H1 (cell line): ENCODE results near the gene GNG7. TPM values are rescaled to one million over a fixed set of nuclear protein-coding genes. Genes with fewer than 3 reads are reported as not detected.

ENCODE experiments used
- CTCF ChIA-PET: fragments of 300-600 bp; sonication (Branson Sonifier 250); formaldehyde crosslinking; loops from one replicate; lab custom pipeline; 2021; ENCODE audit not compliant: partially characterized antibody; lab: Charles Lee
- POLR2A ChIA-PET: fragments of 300-600 bp; sonication (Branson Sonifier 250); formaldehyde crosslinking; loops from one replicate; lab custom pipeline; 2021; ENCODE audit warnings: inconsistent platforms; ENCODE audit not compliant: partially characterized antibody; lab: Charles Lee
- DNase-seq, 2 experiments: peaks; one replicate each; pipeline versions ENCODE4 v3.0.0 to v3.0.0-alpha.2; 2010 to 2022; ENCODE audit warnings: low spot score in 2 of 2, low read depth in 1 of 2, mixed read lengths in 1 of 2
- FAIRE-seq: peaks from 2 replicates; lab custom pipeline; 2011; peaks lifted over from hg19 to GRCh38; lab: Jason Lieb, UNC
- H2AFZ ChIP-seq: 2 replicates; pipeline ENCODE4 v1.8.1; 2012; ENCODE audit warnings: low read length, inconsistent platforms
- H2AK5ac ChIP-seq: 2 replicates; pipeline ENCODE4 v1.6.1; 2013; ENCODE audit warnings: low read depth, low read length
- H2BK120ac ChIP-seq: replicated peaks from 2 replicates; pipeline ENCODE3; 2013; ENCODE audit warnings: low read depth, low read length, inconsistent platforms
- H2BK12ac ChIP-seq: 2 replicates; pipeline ENCODE4 v1.6.1; 2013; ENCODE audit warnings: low read depth, low read length
- H2BK15ac ChIP-seq: 2 replicates; pipeline ENCODE4 v1.6.1; 2013; ENCODE audit warnings: low read length
- H2BK20ac ChIP-seq: 2 replicates; pipeline ENCODE4 v1.6.1; 2013; ENCODE audit warnings: low read length
- H2BK5ac ChIP-seq: 2 replicates; pipeline ENCODE4 v1.6.1; 2013; ENCODE audit warnings: low read depth, low read length
- H3K14ac ChIP-seq: 2 replicates; pipeline ENCODE4 v1.6.1; 2013; ENCODE audit warnings: inconsistent platforms; ENCODE audit not compliant: insufficient read length
- H3K18ac ChIP-seq: 2 replicates; pipeline ENCODE4 v1.6.1; 2013; ENCODE audit warnings: low read length; ENCODE audit errors: extremely low read depth
- H3K23ac ChIP-seq: 2 replicates; pipeline ENCODE4 v1.6.1; 2013; ENCODE audit warnings: inconsistent platforms; ENCODE audit not compliant: insufficient read length
- H3K23me2 ChIP-seq: 2 replicates; pipeline ENCODE4 v1.6.1; 2013; ENCODE audit warnings: low read depth, low read length
- H3K27ac ChIP-seq: 2 replicates; pipeline ENCODE4 v1.6.1; 2011; ENCODE audit warnings: low read depth, low read length, inconsistent platforms
- H3K27me3 ChIP-seq, 4 experiments: replicated peaks in 1 of 4; 1 replicate in 1 of 4; 2 replicates in 3 of 4; pipeline versions ENCODE4 v1.6.1 to v1.8.1; 2011 to 2013; ENCODE audit warnings: low read length in 3 of 4, mild to moderate bottlenecking in 3 of 4, inconsistent platforms in 2 of 4, mixed read lengths in 2 of 4, moderate library complexity in 1 of 4; ENCODE audit not compliant: control insufficient read depth in 3 of 4, insufficient read depth in 3 of 4; ENCODE audit errors: extremely low read depth in 1 of 4
- H3K36me3 ChIP-seq, 4 experiments: 2 replicates each; pipeline versions ENCODE4 v1.6.1 to v1.8.1; 2011 to 2013; ENCODE audit warnings: mild to moderate bottlenecking in 4 of 4, low read length in 3 of 4, moderate library complexity in 2 of 4, control low read depth in 1 of 4, inconsistent platforms in 1 of 4; ENCODE audit not compliant: insufficient read depth in 4 of 4, control insufficient read depth in 2 of 4
- H3K4ac ChIP-seq: replicated peaks from 2 replicates; pipeline ENCODE3; 2013; ENCODE audit warnings: low read length, low read depth, mixed read lengths, inconsistent platforms; ENCODE audit not compliant: insufficient read length
- H3K4me1 ChIP-seq, 4 experiments: replicated peaks in 1 of 4; 1 replicate in 1 of 4; 2 replicates in 3 of 4; pipeline versions ENCODE4 v1.6.1 to v1.8.1; 2011 to 2013; ENCODE audit warnings: low read length in 3 of 4, inconsistent platforms in 2 of 4, mixed read lengths in 1 of 4; ENCODE audit not compliant: insufficient read depth in 4 of 4, control insufficient read depth in 3 of 4
- H3K4me2 ChIP-seq, 2 experiments: 2 replicates each; pipeline versions ENCODE4 v1.6.1 to v1.8.1; 2011 to 2013; ENCODE audit warnings: low read depth in 2 of 2, low read length in 2 of 2, control low read depth in 1 of 2, inconsistent platforms in 1 of 2, mild to moderate bottlenecking in 1 of 2; ENCODE audit not compliant: insufficient read depth in 1 of 2
- H3K4me3 ChIP-seq, 4 experiments: fragments of 200-600, 300-600 bp in 1 of 4; sonication (generic), shearing (Covaris generic), sonication (Bioruptor Twin) in 1 of 4; 2 replicates each; pipeline versions ENCODE4 v1.5.1 to v1.8.1; 2011 to 2016; ENCODE audit warnings: low read length in 4 of 4, low read depth in 3 of 4, control low read depth in 2 of 4, inconsistent platforms in 2 of 4, mild to moderate bottlenecking in 2 of 4, mixed read lengths in 1 of 4, moderate library complexity in 1 of 4; ENCODE audit not compliant: insufficient read depth in 2 of 4; ENCODE audit errors: extremely low read depth in 1 of 4
- H3K56ac ChIP-seq: replicated peaks from 2 replicates; pipeline ENCODE3; 2013; ENCODE audit warnings: low read depth, mild to moderate bottlenecking, mixed read lengths, low read length, inconsistent platforms; ENCODE audit not compliant: insufficient read length
- H3K79me1 ChIP-seq: 2 replicates; pipeline ENCODE4 v1.6.1; 2013; ENCODE audit warnings: low read depth, low read length, control low read depth
- H3K79me2 ChIP-seq, 2 experiments: 2 replicates each; pipeline versions ENCODE4 v1.6.1 to v1.8.1; 2012 to 2013; ENCODE audit warnings: low read length in 2 of 2, mild to moderate bottlenecking in 2 of 2, inconsistent platforms in 1 of 2; ENCODE audit not compliant: insufficient read depth in 2 of 2, control insufficient read depth in 1 of 2
- H3K9ac ChIP-seq, 4 experiments: replicated peaks in 1 of 4; 1 replicate in 1 of 4; 2 replicates in 3 of 4; pipeline versions ENCODE4 v1.6.1 to v1.8.1; 2011 to 2013; ENCODE audit warnings: low read depth in 3 of 4, low read length in 3 of 4, control low read depth in 2 of 4, mild to moderate bottlenecking in 2 of 4, moderate library complexity in 2 of 4, inconsistent platforms in 1 of 4; ENCODE audit errors: extremely low read depth in 1 of 4
- H3K9me3 ChIP-seq, 2 experiments: 2 replicates each; pipeline versions ENCODE4 v1.6.1 to v1.8.1; 2012 to 2013; ENCODE audit warnings: mild to moderate bottlenecking in 2 of 2, moderate library complexity in 2 of 2, control low read depth in 1 of 2, inconsistent platforms in 1 of 2, low read depth in 1 of 2, low read length in 1 of 2, mixed read lengths in 1 of 2; ENCODE audit not compliant: insufficient read depth in 2 of 2
- H4K20me1 ChIP-seq, 2 experiments: replicated peaks in 1 of 2; 2 replicates each; pipeline versions ENCODE3 to v1.8.1; 2011 to 2013; ENCODE audit warnings: inconsistent platforms in 2 of 2, low read length in 2 of 2, mild to moderate bottlenecking in 1 of 2; ENCODE audit not compliant: insufficient read depth in 2 of 2, control insufficient read depth in 1 of 2
- H4K5ac ChIP-seq: 2 replicates; pipeline ENCODE4 v1.6.1; 2013; ENCODE audit warnings: low read length, low read depth, mixed read lengths, inconsistent platforms; ENCODE audit not compliant: insufficient read length
- H4K8ac ChIP-seq: 2 replicates; pipeline ENCODE4 v1.8.0; 2013; ENCODE audit warnings: mild to moderate bottlenecking, moderate library complexity, low read length, inconsistent platforms; ENCODE audit not compliant: insufficient read depth; ENCODE audit errors: extremely low read depth
- H4K91ac ChIP-seq: replicated peaks from 2 replicates; pipeline ENCODE3; 2013; ENCODE audit warnings: low read length, mixed read lengths, inconsistent platforms; ENCODE audit not compliant: insufficient read length
- ASH2L ChIP-seq: fragments of 200-600, 300-600 bp; sonication (generic); IDR thresholded peaks from one replicate; pipeline ENCODE4 v1.7.1; 2017; ENCODE audit warnings: low read length
- BACH1 ChIP-seq: IDR thresholded peaks from 2 replicates; pipeline ENCODE4 v1.6.1; 2012; ENCODE audit warnings: low read length, improper control_type of control experiment
- EGR1 ChIP-seq: IDR thresholded peaks from 2 replicates; pipeline ENCODE4 v1.6.1; 2011; ENCODE audit warnings: low read depth, low read length, borderline replicate concordance
- GABPA ChIP-seq: IDR thresholded peaks from 2 replicates; pipeline ENCODE4 v1.6.1; 2011; ENCODE audit warnings: mild to moderate bottlenecking, low read length, moderate library complexity, borderline replicate concordance; ENCODE audit not compliant: insufficient read depth
- HDAC2 ChIP-seq, 2 experiments: fragments of 300-600 bp in 1 of 2; sonication (generic) in 1 of 2; IDR thresholded peaks; 2 replicates each; pipeline ENCODE4 v1.6.1; 2011 to 2012; ENCODE audit warnings: low read depth in 2 of 2, low read length in 2 of 2, mild to moderate bottlenecking in 2 of 2, moderate library complexity in 2 of 2, borderline replicate concordance in 1 of 2, inconsistent platforms in 1 of 2
- MAFK ChIP-seq: IDR thresholded peaks from 2 replicates; pipeline ENCODE4 v1.6.1; 2012; ENCODE audit warnings: low read depth, mild to moderate bottlenecking, improper control_type of control experiment, low read length
- RNF2 ChIP-seq: fragments of 200-900, 300-1000 bp; sonication (generic); IDR thresholded peaks from 2 replicates; pipeline ENCODE4 v1.7.1; 2016; ENCODE audit warnings: borderline replicate concordance, low read depth, mild to moderate bottlenecking, antibody characterized with exemption, low read length; ENCODE audit not compliant: poor library complexity, severe bottlenecking; ENCODE audit errors: missing control alignments
- SAP30 ChIP-seq: fragments of 300-600 bp; sonication (generic); IDR thresholded peaks from 2 replicates; pipeline ENCODE4 v1.7.1; 2012; ENCODE audit warnings: low read length, moderate library complexity, mild to moderate bottlenecking, inconsistent platforms; ENCODE audit not compliant: insufficient read depth, insufficient replicate concordance
- SIX5 ChIP-seq: IDR thresholded peaks from 2 replicates; pipeline ENCODE4 v1.6.1; 2011; ENCODE audit warnings: mild to moderate bottlenecking, low read depth, low read length
- WGBS, 2 experiments: shearing (Covaris generic) in 1 of 2; methylation state at CpG; one replicate each; pipeline versions ENCODE4 v1.1.6 to v1.1.7; 2013 to 2015; ENCODE audit warnings: low lambda C conversion rate in 2 of 2, mixed read lengths in 2 of 2, inconsistent platforms in 1 of 2, low coverage in 1 of 2, missing lambda C conversion rate in 1 of 2; ENCODE audit not compliant: insufficient replicate concordance in 2 of 2, insufficient coverage in 1 of 2, insufficient read length in 1 of 2; ENCODE audit errors: extremely low coverage in 1 of 2, missing lambda C conversion rate in 1 of 2; 5-methylcytosine and 5-hydroxymethylcytosine counted together
- polyA plus RNA-seq, 7 experiments: library from polyadenylated mRNA; depleted of rRNA in 3 of 7; stranded (reverse) in 5 of 7; unstranded in 2 of 7; fragments of >200 nt in 5 of 7; fragments of 200-250 nt in 2 of 7; gene quantifications; 1 replicate in 5 of 7; 2 replicates in 1 of 7; 4 replicates in 1 of 7; pipeline versions ENCODE4 v1.2.1 to v1.2.3, GENCODE V29; 2011 to 2013; ENCODE audit warnings: missing spikeins in 2 of 7, mixed read lengths in 2 of 7
- total RNA-seq: library from RNA; stranded (reverse); fragmentation: NEBNext Ultra II Directional; extraction: Animal tissue kit (Norgen Biotek cat#: 25700); gene quantifications from 2 replicates; pipeline ENCODE4 v1.2.1, GENCODE V29; 2021
- TF ChIP-seq, protein P1 (sequence below): IDR thresholded peaks from 2 replicates; pipeline ENCODE4 v1.6.1; 2012; ENCODE audit warnings: inconsistent platforms

Gene GNG7
- total and polyA plus RNA-seq, 2 of the 8 experiments (the other 6 are each of a cell fraction or from before 2014, with no cell fraction given): 2.8 to 7.8 TPM

DNA sequence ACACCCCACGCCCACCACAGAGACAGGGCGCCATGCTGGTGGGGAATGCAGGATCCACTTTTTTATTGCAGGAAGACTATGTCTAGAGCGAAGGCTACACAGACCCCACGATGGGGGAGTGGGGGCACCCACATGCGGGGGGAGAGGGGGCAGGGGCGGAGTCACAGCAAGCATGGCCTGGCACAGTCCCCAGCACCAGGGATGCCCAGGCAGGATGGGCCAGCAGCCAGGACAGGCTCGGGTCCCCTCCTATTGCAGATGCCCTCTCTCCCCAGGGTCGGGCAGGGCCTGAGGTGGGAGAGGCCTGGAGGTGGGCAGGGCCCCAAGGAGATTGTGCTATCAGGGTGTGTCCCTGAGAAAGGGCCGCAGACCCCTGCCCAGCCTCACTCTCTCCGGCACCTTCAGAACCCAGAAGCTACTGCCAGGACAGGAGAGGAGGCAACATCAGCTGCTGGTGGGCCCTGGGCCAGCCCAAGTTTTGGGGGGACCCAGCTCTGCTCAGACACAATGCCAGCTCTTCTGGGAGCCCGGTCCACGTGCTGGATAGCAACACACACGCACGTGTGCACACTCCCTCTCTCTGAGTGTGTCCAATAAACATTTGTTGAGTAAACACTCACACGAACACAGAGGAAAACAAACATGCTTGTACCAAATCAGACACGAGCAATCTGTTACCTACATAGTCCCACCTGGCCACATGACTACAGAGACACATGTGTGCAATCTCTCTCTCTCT lies 12.2 kb upstream of the GNG7 start:
- H3K4me2 ChIP-seq: no peak overlapping the region
- no peak overlapping the region for H3K9ac ChIP-seq
- no peak overlapping the region for H4K5ac ChIP-seq
- TF ChIP-seq, protein P1, sequence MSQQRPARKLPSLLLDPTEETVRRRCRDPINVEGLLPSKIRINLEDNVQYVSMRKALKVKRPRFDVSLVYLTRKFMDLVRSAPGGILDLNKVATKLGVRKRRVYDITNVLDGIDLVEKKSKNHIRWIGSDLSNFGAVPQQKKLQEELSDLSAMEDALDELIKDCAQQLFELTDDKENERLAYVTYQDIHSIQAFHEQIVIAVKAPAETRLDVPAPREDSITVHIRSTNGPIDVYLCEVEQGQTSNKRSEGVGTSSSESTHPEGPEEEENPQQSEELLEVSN: no peak
- TF ChIP-seq SIX5: no peak
- TF ChIP-seq SAP30: no peak
- no peak for TF ChIP-seq BACH1
- TF ChIP-seq MAFK: no peak
- no peak for TF ChIP-seq EGR1
- no peak for TF ChIP-seq RNF2
- no peak for TF ChIP-seq ASH2L
- TF ChIP-seq HDAC2 (IDR thresholded peaks at IDR 0.05; ENCODE audit: borderline replicate concordance in 1 of 2, low read depth in 2 of 2, low read length in 2 of 2): no peak
- no peak for TF ChIP-seq GABPA
- H3K14ac ChIP-seq: no peak overlapping the region
- H4K8ac ChIP-seq: no peak overlapping the region
- no peak overlapping the region for H2BK15ac ChIP-seq
- POLR2A ChIA-PET: interaction anchor here (0.6 to 0.9 kb wide), 2 partner anchors 12 to 15 kb away, joined by 3 read pairs; partner anchors contain the start of gene GNG7
- peaks cover 9 to 17% of the 10 kb centered on the region in 2 experiments; a peak in 3 of 4 replicates for H3K9me3 ChIP-seq
- H3K27me3 ChIP-seq: no peaks in the 10 kb centered on the region
- H3K4ac ChIP-seq: no peak overlapping the region
- peak overlapping the region; percentile 22 for H4K91ac ChIP-seq
- no peak overlapping the region for H2AFZ ChIP-seq
- no peaks in the 10 kb centered on the region for H3K79me1 ChIP-seq
- H3K4me1 ChIP-seq: peaks cover 0 to 2% (median 2%) of the 10 kb centered on the region in 4 experiments; a peak in 4 of 7 replicates
- H3K4me3 ChIP-seq: no peak overlapping the region
- H2BK120ac ChIP-seq: no peak overlapping the region
- no peak overlapping the region for H3K27ac ChIP-seq
- H2AK5ac ChIP-seq: no peak overlapping the region
- DNase-seq: no peak
- 86% methylated on average over 15 of the region's 16 CpGs; no CpG with 5 or more reads in 1 of the 2 experiments for WGBS, 2 experiments
- H4K20me1 ChIP-seq: peaks cover 0 to 4% of the 10 kb centered on the region in 2 experiments
- CTCF ChIA-PET: no interaction called here
- no peak overlapping the region for H2BK12ac ChIP-seq
- H3K56ac ChIP-seq: no peak overlapping the region
- H3K23ac ChIP-seq: no peak overlapping the region
- no peak for FAIRE-seq
- H3K18ac ChIP-seq: no peak overlapping the region
- H3K23me2 ChIP-seq: peaks cover 7% of the 10 kb centered on the region; the same call in 1 of the 2 replicates
- H2BK20ac ChIP-seq: no peak overlapping the region
- peaks cover 0 to 17% (median 0%) of the 10 kb centered on the region in 4 experiments; a peak in 1 of 8 replicates for H3K36me3 ChIP-seq
- no peaks in the 10 kb centered on the region for H3K79me2 ChIP-seq
- no peak overlapping the region for H2BK5ac ChIP-seq
